BLaER1 (cell line): ENCODE measurements around the gene TLNRD1.

Experiments used
- H3K27ac ChIP-seq: shearing (Covaris generic); formaldehyde crosslinking; 2 replicates; pipeline ENCODE4 v1.8.1; 2022
- H3K27me3 ChIP-seq: shearing (Covaris generic); formaldehyde crosslinking; 2 replicates; pipeline ENCODE4 v1.8.1; 2022
- H3K36me3 ChIP-seq: shearing (Covaris generic); formaldehyde crosslinking; 2 replicates; pipeline ENCODE4 v1.8.1; 2022
- H3K4me1 ChIP-seq: shearing (Covaris generic); formaldehyde crosslinking; 2 replicates; pipeline ENCODE4 v1.8.1; 2022
- H3K4me2 ChIP-seq: shearing (Covaris generic); formaldehyde crosslinking; 2 replicates; pipeline ENCODE4 v1.8.1; 2022
- H3K4me3 ChIP-seq: shearing (Covaris generic); formaldehyde crosslinking; 2 replicates; pipeline ENCODE4 v1.8.1; 2022
- H3K9ac ChIP-seq: shearing (Covaris generic); formaldehyde crosslinking; 2 replicates; pipeline ENCODE4 v1.8.1; 2022
- H3K9me3 ChIP-seq: shearing (Covaris generic); formaldehyde crosslinking; 2 replicates; pipeline ENCODE4 v1.8.1; 2022
- H4K20me1 ChIP-seq: shearing (Covaris generic); formaldehyde crosslinking; 2 replicates; pipeline ENCODE4 v1.8.1; 2022
- Cebpa-rat ChIP-seq: shearing (Covaris generic); IDR thresholded peaks from 2 replicates; pipeline ENCODE4 v1.8.1; 2022

Gene TLNRD1

DNA sequence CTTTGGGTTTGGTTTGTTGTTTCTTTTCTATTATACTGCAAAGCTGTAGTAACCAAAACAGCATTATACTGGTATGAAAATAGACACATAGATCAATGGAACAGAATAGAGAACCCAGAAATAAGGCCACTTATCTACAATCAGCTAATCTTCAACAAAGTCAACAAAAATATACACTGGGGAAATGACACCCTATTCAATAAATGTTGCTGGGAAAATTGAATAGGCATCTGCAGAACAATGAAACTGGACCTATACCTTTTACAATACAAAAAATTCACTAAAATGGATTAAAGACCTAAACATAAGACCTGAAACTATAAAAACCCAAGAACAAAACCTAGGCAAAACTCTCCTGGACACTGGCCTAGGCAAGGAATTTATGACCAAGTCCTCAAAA lies 52.9 kb downstream of the TLNRD1 start:
- H3K9ac ChIP-seq = no peak overlapping the region
- no peaks in the 10 kb centered on the region for H3K27me3 ChIP-seq
- H3K27ac ChIP-seq = no peak overlapping the region
- no peak overlapping the region for H3K4me2 ChIP-seq
- TF ChIP-seq Cebpa-rat = no peak
- H3K36me3 ChIP-seq = no peaks in the 10 kb centered on the region
- peaks cover 8% of the 10 kb centered on the region; the same call in 1 of the 2 replicates for H3K4me1 ChIP-seq
- no peaks in the 10 kb centered on the region for H4K20me1 ChIP-seq
- no peak overlapping the region for H3K4me3 ChIP-seq
- peaks cover 10% of the 10 kb centered on the region for H3K9me3 ChIP-seq

DNA sequence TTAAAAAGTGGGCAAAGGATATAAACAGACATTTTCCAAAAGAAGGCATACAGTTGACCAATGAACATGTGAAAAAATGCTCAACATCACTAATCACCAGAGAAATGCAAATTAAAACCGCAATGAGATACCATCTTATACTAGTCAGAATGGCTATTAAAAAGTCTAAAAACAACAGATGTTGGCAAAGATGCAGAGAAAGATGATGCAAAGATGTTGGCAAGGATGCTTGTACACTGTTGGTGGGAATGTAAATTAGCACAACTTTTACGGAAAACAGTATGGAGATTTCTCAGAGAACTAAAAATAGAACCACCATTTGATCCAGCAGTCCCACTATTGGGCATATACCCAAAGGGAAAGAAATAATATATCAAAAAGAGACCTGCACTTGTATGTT lies 53.5 kb downstream of the TLNRD1 start:
- H3K36me3 ChIP-seq = no peaks in the 10 kb centered on the region
- no peaks in the 10 kb centered on the region for H3K27me3 ChIP-seq
- H3K4me2 ChIP-seq = no peak overlapping the region
- H3K4me3 ChIP-seq = no peak overlapping the region
- H3K9ac ChIP-seq = no peak overlapping the region
- H3K9me3 ChIP-seq = peaks cover 13% of the 10 kb centered on the region
- no peaks in the 10 kb centered on the region for H4K20me1 ChIP-seq
- TF ChIP-seq Cebpa-rat = no peak
- H3K4me1 ChIP-seq = peaks cover 8% of the 10 kb centered on the region; the same call in 1 of the 2 replicates
- no peak overlapping the region for H3K27ac ChIP-seq
